Spinal cord (tissue), 10 donors: ENCODE measurements around the gene ALDH3B2. TPM values are rescaled to one million over a fixed set of nuclear protein-coding genes. Genes with fewer than 3 reads are reported as not detected.

Experiments
- DNase-seq, 6 donors: peaks; one replicate each; pipeline versions ENCODE4 v3.0.0 to v3.0.0-alpha.2; 2013 to 2015; ENCODE audit warnings: low spot score in 6 of 6, low read depth in 4 of 6
- H3K27ac ChIP-seq: one replicate; pipeline ENCODE4 v1.5.1; 2013; ENCODE audit warnings: low read depth, low read length, control low read depth
- H3K27me3 ChIP-seq: one replicate; pipeline ENCODE4 v1.6.1; 2013; ENCODE audit warnings: low read length; ENCODE audit not compliant: control insufficient read depth, insufficient read depth
- H3K36me3 ChIP-seq: one replicate; pipeline ENCODE4 v1.6.1; 2013; ENCODE audit warnings: low read length; ENCODE audit not compliant: control insufficient read depth, insufficient read depth
- H3K4me1 ChIP-seq: one replicate; pipeline ENCODE4 v1.6.1; 2013; ENCODE audit warnings: low read length; ENCODE audit not compliant: control insufficient read depth, insufficient read depth
- H3K4me3 ChIP-seq: one replicate; pipeline ENCODE4 v1.5.1; 2013; ENCODE audit warnings: low read depth, low read length, control low read depth
- H3K9me3 ChIP-seq: one replicate; pipeline ENCODE4 v1.6.1; 2013; ENCODE audit warnings: low read length; ENCODE audit not compliant: control insufficient read depth, insufficient read depth
- WGBS: methylation state at CpG from one replicate; pipeline ENCODE4 v1.1.5; 2013; ENCODE audit warnings: missing lambda C conversion rate; ENCODE audit not compliant: insufficient coverage; 5-methylcytosine and 5-hydroxymethylcytosine counted together
- polyA plus RNA-seq, 2 donors: library from polyadenylated mRNA; unstranded; fragments of 120-200 nt; gene quantifications; one replicate each; pipeline ENCODE4 v1.2.1, GENCODE V29; 2013; ENCODE audit not compliant: insufficient read length in 2 of 2
- total RNA-seq, 2 donors: library from RNA; depleted of rRNA in 1 of 2; stranded (reverse); fragments of 120-200 nt in 1 of 2; fragments of >200 nt in 1 of 2; gene quantifications; one replicate each; pipeline versions ENCODE4 v1.2.3 to v1.2.4, GENCODE V29; 2013 to 2014
- donor health status: healthy.

ALDH3B2 gene
- total and polyA plus RNA-seq, 4 donors = not detected

DNA sequence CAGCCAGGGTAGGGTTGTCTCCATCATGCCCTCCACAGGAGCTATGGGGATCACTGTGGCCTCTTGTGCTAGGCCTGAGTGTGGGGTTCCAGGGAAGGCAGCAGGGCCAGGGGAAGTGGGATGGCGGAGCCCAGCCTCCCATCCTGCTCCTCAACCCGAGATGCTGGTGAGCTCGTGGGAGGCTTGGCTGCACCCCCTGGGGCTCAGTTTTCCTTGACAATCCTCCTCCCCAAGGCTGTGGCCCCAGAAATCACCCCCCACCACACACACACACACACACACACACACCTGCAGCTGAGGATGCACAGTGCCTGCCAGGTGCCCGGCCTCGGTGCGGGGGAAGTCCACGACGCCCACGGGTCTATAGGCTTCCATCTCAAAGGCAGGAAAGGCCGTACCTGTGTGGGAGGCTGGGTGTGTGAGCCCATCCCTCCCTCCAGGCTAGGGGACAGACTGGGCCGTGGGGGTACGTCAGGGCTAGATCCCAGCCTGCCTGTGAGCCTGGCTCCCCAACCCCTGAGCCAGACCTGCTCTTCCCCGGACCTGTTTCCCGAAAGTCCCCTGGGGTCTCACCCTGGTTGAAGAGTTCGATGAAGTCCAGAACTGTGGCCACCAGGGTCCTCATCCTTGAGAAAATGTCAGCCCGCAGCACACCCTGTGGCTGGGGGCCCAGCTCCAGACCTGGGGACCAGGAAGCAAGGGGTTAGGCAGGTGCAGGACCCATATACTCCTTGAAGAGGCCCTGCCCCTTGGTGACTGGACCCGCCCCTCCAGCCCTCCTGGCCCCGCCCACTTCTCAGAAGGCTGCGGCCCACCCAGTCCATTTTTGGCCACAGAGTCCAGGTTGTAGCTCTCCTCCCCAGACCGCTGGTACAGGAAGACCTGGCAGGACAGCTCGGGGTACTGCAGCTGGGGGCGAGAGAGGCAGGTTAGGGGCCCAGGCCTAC lies 29.7 kb downstream of the ALDH3B2 start:
- Histone ChIP-seq H3K9me3 (no peaks in the 10 kb centered on the region), H3K27ac (no peak overlapping the region), H3K4me3 (no peak overlapping the region), H3K27me3 (no peaks in the 10 kb centered on the region), H3K4me1 (peaks cover 19% of the 10 kb centered on the region), H3K36me3 (no peaks in the 10 kb centered on the region)
- no peak for DNase-seq
- 92% methylated on average over 18 of the region's 22 CpGs for WGBS

DNA sequence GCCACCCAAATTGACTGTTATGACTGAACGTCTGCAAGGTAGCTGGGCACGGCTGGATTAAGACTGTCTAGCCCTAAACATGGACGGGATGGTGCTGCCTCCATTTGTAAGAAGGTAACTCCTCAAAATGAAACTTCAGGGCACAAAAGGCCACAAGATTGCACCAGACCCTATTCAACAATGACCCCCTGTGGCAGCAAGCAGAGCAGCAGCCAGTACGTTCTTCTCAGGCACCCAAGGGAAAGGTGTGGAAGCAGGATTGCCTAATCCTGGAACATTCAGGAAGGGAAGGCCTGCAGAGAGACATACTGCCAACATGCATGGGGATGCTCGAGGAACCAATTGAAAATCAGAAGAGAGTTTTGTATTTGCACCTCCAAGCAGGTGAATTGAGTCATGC lies 30.4 kb downstream of the ALDH3B2 start:
- WGBS = 87% methylated on average over 5 of the region's 5 CpGs
- Histone ChIP-seq H3K27ac (no peak overlapping the region), H3K27me3 (no peaks in the 10 kb centered on the region), H3K4me1 (peaks cover 21% of the 10 kb centered on the region), H3K36me3 (no peaks in the 10 kb centered on the region), H3K9me3 (no peaks in the 10 kb centered on the region), H3K4me3 (no peak overlapping the region)
- DNase-seq = no peak

- Histone ChIP-seq H3K36me3 (no peaks in the 10 kb centered on the region), H3K4me1 (peaks cover 14% of the 10 kb centered on the region), H3K27me3 (no peaks in the 10 kb centered on the region), H3K4me3 (no peak overlapping the region), H3K9me3 (no peaks in the 10 kb centered on the region), H3K27ac (no peak overlapping the region)
- no peak for DNase-seq
- 92% methylated on average over 13 of the region's 15 CpGs for WGBS
These were observed 32.0 kb downstream of the ALDH3B2 start for GRCh38 chr11:67642173-67643120.

DNA sequence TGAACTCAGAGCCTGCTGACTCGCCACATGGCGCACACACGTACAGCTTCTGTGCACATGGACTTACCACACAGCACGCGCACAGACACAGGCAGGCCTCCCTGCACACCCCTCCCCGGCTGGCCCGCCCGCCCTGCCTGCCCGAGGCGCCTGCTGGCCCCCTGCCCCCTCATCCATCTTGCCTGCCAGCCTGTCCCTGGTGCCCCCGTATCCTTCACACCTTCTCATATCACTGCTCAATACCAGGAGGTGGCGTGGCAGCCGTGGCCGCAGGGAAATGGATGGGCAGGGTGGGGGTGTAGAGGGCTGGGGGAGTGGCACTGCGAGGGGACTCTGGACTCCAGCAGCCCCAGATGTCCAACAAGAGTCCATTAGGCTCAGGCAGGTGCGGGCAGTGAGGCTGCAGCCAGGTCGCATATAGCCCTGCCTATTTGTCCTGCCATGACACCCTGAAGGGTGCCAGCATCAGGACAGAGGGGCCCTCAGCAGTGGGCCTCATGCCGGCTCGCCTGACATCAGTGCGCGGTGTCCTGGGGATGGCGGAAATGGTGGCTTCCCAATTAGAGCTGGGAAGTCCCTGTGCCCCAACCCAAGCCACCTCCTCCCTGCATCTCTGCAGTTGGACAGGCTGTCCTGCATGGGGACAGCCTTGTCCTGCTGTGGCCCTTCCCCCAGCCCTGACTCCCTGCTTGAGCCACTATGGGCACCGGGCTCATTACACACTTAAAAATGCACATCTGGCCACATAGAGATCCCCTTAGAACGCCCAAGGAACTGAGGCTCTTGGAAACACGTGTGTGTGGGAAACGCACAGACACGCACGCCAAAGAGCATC lies 32.9 kb downstream of the ALDH3B2 start:
- H3K36me3 ChIP-seq = no peaks in the 10 kb centered on the region
- DNase-seq = no peak
- no peak overlapping the region for H3K4me3 ChIP-seq
- H3K9me3 ChIP-seq = no peaks in the 10 kb centered on the region
- 89% methylated on average over 20 of the region's 28 CpGs for WGBS
- no peak overlapping the region for H3K27ac ChIP-seq
- H3K4me1 ChIP-seq = peaks cover 14% of the 10 kb centered on the region
- H3K27me3 ChIP-seq = no peaks in the 10 kb centered on the region

DNA sequence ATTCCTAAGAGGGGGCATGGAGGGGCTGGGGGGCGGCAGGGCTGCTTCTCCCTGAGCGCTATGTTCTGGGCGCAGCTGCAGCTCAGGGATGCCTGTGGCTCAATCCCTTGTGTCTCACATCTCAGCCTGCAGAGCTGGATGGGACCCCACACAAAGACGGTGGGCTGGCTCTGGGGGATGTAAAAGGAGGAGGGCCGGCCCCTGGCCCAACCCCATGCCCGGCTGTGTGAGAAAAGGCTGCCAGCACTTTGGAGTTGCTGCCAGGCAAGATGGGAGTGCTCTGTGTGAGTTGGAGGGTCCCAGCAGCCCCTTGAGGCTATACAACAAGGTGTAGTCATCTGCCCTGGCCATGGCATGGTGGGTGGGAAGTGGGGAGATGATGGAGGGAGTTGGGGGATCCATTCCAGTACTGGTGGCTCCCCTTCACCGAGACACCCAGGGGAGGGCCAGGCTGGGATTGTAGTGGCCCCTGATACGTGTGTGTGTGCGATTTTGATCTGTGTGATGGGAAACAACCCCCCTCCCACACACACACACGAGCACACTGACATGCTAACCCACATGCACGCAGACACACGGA lies 33.6 kb downstream of the ALDH3B2 start:
- DNase-seq = peak in 1 of 6 donors; percentile 31
- no peaks in the 10 kb centered on the region for H3K9me3 ChIP-seq

DNA sequence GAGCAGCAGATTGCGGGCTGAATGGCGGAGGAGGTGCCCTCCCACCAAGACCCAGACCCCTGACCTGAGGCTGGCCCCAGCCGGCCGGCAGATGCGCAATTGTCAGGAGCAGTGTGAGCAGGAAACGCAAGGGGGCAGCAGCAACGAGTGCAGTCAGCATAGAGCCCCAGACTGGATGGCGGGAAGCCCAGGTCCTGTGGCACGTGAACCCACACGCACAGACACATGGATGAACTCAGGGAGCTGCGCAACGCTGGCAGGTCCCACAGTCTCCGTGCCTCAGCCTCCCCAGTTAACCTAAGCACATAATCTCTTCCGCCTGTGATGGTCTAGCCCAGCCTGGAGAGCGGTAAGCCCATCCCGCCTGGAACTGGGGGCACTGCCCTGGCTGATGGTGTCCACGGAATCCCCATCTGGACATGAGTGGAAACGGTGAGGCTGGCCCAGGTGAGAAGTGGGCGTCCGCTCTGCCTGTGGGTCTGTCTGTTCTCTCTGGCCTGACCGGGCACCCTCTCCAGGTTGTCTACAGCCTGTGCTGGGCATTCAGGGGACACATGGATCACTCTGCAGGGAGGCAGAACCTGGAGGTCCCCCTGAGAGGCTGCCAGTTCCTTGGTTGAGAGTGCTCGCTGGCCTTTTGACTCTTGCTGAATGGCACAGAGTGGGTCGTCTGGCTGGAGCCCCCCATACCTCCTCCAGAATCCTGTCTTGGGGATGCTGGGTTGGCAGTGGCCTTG lies 34.2 kb downstream of the ALDH3B2 start:
- Histone ChIP-seq H3K27ac (no peak overlapping the region), H3K9me3 (no peaks in the 10 kb centered on the region), H3K36me3 (no peaks in the 10 kb centered on the region), H3K4me3 (no peak overlapping the region), H3K27me3 (no peaks in the 10 kb centered on the region), H3K4me1 (peaks cover 14% of the 10 kb centered on the region)
- DNase-seq = peak in 3 of 6 donors; percentile 5 to 70 (median 66)
- WGBS = 42% methylated on average over 21 of the region's 23 CpGs

More for the DNA sequence above, 33.6 kb downstream of the ALDH3B2 start:
- Histone ChIP-seq H3K36me3 (no peaks in the 10 kb centered on the region), H3K27me3 (no peaks in the 10 kb centered on the region), H3K4me3 (no peak overlapping the region), H3K4me1 (peaks cover 14% of the 10 kb centered on the region), H3K27ac (no peak overlapping the region)
- WGBS = 53% methylated on average over 11 of the region's 12 CpGs

- WGBS = 89% methylated on average over 13 of the region's 18 CpGs
These were observed 35.0 kb downstream of the ALDH3B2 start, which contains the start of gene TBX10 for GRCh38 chr11:67639438-67639859. TBX10 (minus strand) TSS chr11:67639763; CDS start chr11:67639472, 291 bp downstream.

GRCh38 chr11:67638535-67639437 lies 35.6 kb downstream of the ALDH3B2 start:
- H3K27ac ChIP-seq = no peak overlapping the region
- H3K27me3 ChIP-seq = no peaks in the 10 kb centered on the region
- H3K4me3 ChIP-seq = no peak overlapping the region
- H3K4me1 ChIP-seq = peaks cover 14% of the 10 kb centered on the region
- H3K9me3 ChIP-seq = no peaks in the 10 kb centered on the region
- 93% methylated on average over 24 of the region's 24 CpGs for WGBS
- DNase-seq = no peak
- H3K36me3 ChIP-seq = no peaks in the 10 kb centered on the region

More at GRCh38 chr11:67639438-67639859, 35.0 kb downstream of the ALDH3B2 start, which contains the start of gene TBX10:
- H3K9me3 ChIP-seq = no peaks in the 10 kb centered on the region
- H3K27ac ChIP-seq = no peak within 1 kb of the TSS
- peaks cover 14% of the 10 kb centered on the region for H3K4me1 ChIP-seq
- DNase-seq = no peak
- H3K4me3 ChIP-seq = no peak within 1 kb of the TSS
- no peaks in the 10 kb centered on the region for H3K27me3 ChIP-seq
- no peaks in the 10 kb centered on the region for H3K36me3 ChIP-seq
